Putamen (tissue), 1 donor: ENCODE results near the gene LPGAT1.

Experiments
- DNase-seq: peaks from one replicate; pipeline ENCODE4 v3.0.0-alpha.2; 2016; ENCODE audit warnings: low spot score

Gene LPGAT1

GRCh38 chr1:211828584-211829342, 1.8 kb downstream of the LPGAT1 start:
- DNase-seq, result no peak

GRCh38 chr1:211827051-211827450, 3.5 kb downstream of the LPGAT1 start:
- DNase-seq, result no peak

DNA sequence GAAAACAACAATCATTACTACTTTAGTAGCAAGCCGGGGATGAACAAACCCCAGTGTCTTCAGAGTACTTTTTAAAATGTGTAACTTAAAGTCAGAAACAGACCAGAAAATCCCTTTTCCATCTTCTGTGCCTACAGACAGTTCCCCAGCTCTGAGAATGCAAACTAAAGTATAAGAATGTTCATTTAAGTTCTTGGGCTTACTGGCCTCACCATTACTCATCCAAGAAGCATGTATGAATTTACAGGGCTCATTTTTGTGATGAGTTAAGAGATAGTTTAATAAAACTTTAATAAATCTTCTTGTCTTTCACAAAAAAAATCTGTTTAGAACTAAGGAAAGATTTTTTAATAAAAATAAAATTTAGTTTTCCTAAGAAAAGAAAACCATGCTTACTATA, 4.6 kb downstream of the LPGAT1 start:
- no peak for DNase-seq

DNA sequence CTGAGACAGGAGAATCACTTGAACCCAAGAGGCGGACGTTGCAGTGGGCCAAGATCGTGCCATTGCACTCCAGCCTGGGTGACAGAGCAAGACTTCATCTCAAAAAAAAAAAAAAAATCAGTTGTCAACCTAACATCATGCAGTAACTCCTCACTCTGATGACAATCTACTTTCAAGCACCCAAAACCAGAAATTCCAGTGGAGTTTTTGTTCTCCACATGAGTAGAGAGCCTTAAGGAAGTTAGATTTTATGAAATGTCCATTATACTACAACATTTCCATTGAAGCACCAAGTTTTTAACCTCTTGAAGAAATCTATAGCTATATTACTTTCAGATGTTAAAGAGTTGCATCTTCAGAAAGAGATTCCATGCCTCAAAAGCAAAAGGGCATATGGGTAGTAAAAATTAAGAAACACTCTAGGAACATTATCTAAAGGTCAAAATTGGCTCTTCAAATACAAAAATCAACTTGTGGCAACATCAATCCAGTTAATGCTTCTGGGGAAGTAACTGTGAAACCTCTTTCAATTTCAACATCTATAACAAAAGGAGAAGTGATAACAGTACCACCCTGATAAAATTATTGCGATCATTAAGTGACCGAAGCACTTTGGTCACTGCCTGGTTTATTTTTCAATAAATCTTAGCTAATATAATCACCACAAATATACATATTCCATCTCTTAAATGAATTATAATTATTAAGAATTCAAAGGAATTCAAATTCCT, 7.7 kb downstream of the LPGAT1 start:
- no peak for DNase-seq

GRCh38 chr1:211816586-211816985, 14.0 kb downstream of the LPGAT1 start:
- DNase-seq, result no peak

DNA sequence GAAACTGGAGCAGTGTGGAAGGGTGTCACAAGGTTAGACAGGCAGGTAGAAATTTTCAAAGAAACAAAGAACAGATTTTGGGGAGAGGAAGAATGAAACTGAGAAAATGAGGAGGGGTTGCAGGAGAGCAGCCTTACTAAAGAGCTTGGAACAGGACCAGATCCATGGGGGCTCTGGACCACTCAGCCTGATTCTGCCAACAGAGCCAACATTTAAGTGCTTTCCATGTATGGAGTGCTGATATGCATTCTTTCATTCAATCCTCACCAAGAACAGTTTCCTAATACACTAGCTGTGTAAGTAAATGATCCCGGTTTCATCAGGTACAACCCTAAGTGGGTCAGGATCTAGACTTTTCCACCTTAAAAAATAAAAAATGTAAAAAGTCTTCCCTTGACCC, 16.2 kb downstream of the LPGAT1 start:
- DNase-seq, result no peak

GRCh38 chr1:211813590-211813989, 17.0 kb downstream of the LPGAT1 start:
- DNase-seq, result no peak

DNA sequence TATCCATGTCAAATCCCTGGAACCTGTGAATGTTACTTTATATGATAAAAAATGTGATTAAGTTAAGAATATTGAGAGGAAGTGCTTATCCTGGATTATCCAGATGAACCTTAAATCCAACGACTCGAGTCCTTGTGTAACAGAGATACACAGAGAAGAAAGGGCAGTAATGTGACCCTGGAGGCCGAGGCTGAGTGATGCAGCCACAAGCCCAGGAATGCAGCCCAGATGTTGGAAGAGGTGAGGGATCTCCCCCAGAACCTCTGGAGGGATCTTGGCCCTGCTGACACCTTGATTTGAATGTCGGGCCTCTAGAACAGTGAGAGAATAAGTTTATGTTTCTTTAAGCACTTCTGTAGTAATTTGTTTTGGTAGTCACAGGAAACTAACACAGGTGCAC, 18.0 kb downstream of the LPGAT1 start:
- no peak for DNase-seq

GRCh38 chr1:211811848-211812247, 18.7 kb downstream of the LPGAT1 start:
- no peak for DNase-seq

DNA sequence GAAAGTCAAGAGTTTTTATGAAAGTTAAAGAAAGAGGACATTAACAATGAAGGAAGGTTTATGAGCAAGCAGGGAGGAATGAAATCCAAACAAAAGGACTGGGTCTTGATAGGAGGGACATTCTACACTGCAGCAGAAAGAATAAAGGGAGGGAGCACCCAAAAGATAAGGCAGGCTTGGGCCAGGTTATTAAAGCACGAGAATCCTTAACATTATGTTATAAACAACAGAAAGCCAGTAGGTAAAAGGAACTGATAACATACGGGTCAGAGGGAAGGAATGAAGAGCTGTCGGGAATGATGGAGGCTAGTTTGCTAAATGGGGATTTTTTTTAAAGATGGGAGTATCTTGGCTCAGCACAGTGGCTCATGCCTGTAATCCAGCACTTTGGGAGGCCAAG, 19.4 kb downstream of the LPGAT1 start:
- DNase-seq, result no peak

DNA sequence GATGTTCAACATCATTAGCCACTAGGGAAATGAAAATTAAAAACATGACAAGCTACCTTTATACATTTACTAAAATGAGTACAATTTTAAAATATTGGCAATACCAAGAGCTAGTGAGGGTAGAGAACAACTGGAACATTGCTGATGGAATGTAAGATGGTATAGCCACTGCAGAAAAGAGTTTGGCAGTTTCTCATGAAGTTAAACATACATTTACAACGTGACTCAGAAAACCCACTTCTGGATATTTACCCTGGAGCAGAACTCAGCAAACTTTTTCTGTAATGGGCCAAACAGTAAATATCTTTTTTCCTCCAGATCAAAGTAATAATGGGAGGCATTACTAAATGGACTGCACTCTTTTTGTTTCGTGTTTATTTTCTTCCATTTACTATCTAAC, 22.1 kb downstream of the LPGAT1 start:
- no peak for DNase-seq

- no peak for DNase-seq
Observed at GRCh38 chr1:211804915-211805314, 25.6 kb downstream of the LPGAT1 start.

DNA sequence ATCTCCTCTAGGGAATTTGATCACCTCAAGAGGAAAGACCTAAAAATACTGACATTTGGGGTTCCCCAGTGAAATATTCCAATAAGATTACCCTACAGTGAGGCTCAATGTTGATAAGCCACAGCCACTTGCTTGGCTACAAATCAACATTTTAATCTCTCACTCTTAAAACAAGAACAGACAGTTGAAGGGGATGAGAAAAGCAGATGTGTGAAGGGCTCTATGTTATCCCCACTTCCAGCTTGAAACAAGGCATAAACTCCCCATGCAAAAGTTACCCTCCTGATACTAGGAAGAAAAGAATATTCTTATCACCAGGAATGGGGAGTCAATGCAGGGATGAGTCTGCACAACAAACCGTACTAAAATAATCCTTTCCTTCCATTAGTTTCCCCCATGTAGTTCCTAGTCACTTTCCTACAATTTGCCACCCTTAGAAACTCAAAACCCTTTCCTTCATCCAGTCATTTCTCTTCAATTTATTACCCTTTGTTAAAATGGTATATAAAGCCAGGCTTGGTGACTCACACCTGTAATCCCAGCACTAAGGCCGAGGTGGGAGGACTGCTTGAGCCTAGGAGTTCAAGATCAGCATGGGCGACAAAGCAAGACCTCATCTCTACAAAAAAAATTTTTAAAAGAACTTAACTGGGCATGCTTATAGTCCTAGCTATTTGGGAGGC, 29.5 kb downstream of the LPGAT1 start:
- no peak for DNase-seq

- no peak for DNase-seq
Observed at GRCh38 chr1:211797994-211798393, 32.6 kb downstream of the LPGAT1 start.

DNA sequence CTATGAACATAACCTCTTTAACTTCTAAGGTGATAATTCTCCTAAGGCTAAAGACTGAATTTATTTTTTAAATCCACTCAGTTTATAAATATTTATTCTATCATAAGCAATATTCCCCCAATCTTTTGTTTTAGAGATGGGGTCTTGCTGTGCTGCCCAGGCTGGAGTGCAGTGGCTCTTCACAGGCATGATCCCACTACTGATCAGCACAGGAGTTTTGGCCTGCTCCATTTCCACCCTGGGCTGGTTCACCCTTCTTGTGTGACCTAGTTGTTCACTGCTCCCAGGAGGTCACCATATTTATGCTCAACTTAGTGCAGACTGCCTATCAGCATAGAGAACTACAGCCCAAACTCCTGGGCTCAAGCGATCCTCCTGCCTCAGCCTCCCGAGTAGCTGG, 38.6 kb downstream of the LPGAT1 start:
- no peak for DNase-seq

- no peak for DNase-seq
Observed at GRCh38 chr1:211789641-211790464, 40.7 kb downstream of the LPGAT1 start.

- no peak for DNase-seq
Observed at GRCh38 chr1:211788626-211789025, 41.9 kb downstream of the LPGAT1 start.

GRCh38 chr1:211783897-211784296, 46.7 kb downstream of the LPGAT1 start:
- no peak for DNase-seq

- DNase-seq, result no peak
Observed at GRCh38 chr1:211783266-211783665, 47.3 kb downstream of the LPGAT1 start.

GRCh38 chr1:211781260-211781659, 49.3 kb downstream of the LPGAT1 start:
- DNase-seq, result no peak

DNA sequence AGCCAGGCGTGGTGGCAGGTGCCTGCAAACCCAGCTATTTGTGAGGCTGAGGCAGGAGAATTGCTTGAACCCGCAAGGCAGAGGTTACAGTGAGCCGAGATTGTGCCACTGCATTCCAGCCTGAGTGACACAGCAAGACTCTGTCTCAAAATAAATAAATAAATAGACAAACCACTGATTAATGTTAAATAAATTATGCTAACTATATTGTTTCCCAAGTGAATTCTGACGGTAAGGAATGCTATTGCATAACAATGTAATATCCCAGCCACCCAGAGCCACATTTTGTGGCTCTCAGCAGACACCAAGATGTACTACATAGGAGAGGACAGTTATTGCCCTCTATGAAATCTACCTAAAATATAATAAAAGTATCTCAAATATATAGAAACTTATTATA, 55.4 kb downstream of the LPGAT1 start:
- DNase-seq, result no peak

- no peak for DNase-seq
Observed at GRCh38 chr1:211764701-211765100, 65.9 kb downstream of the LPGAT1 start.
